GM18517 (cell line): Measurements from ENCODE around the gene FRMD4A.
"Not testable (repeated sequence)": the region's sequence is repeated elsewhere in the genome, so short reads cannot be mapped to it uniquely, and the experiment has no call there.

Experiments used
- ATAC-seq: cut with Tn5 transposase; IDR thresholded peaks from one replicate; pipeline ENCODE4 v1.9.1; 2021; ENCODE audit warnings: mild to moderate bottlenecking, moderate library complexity; ENCODE audit not compliant: unreplicated experiment

Gene FRMD4A

DNA sequence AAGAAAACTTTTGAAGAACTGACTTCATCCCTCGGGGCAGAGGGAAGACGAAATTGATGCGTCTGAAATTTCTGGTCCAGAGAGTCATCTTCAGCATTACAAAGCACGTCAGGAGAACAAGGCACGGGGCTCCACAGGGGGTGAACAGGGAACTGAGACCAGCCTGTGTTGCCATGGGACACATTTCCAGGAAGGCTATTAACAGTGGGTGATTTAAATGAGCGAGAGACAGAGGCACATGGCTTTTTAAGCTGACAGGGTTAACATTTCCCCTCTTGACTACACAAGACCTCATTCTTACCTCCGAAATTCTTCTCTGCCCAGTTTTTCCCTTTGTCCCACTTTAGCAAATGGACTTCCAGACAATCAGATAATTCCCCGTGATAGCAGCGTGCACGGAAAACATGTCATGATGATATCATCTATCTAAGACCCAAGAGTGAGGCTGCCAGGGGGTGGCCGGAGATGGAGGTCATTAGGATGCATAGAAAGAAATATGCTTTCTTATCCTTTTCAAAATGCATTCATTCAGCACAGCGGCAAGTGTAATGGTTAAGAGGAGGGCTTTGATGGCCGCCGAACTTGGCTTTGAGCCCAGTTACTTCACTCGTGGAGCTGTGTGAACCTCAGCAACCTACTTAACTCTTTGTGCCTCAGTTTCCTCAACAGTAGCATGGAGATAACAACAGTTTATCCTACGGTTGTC lies 496.0 kb downstream of the FRMD4A start:
- no peak for ATAC-seq

DNA sequence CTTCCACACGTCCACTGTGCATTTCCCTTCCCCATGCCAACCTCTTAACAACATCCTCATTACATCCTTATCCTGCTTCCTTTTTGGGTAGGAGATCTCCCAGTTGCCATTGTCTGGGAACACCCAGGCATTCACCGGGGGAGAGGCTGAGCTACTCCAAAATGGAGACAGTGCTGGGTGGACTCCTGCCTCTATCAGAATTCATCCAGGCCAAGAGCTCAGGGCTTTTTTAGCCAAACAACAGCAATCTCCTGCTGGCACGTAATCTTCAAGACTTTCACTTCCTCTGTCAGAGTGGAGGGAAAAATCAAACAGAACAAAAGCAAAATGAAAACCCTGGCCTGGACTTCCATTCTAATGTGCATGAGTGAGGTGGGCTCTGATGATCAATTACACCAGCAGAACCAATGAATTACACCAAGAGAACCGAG lies 499.0 kb downstream of the FRMD4A start:
- ATAC-seq = no peak

DNA sequence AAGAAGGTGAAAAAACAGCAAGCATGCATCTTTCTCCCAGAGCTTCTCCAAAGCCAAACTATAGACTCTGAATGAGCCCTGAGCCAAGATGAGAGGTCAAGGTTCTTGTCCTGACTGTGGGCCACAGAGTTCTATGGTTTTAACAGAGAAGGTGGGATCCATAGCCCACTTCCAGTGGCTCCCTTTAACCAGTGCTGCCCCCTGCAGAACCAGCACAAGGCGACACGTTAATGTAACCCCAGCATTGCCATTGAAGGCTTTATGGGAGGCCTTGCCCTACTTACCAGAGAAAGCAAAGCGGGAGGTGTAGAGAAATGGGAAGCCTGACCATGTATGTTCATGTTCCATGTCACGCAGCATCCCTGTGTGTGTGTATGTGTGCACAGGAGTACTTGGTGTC lies 500.3 kb downstream of the FRMD4A start:
- no peak for ATAC-seq

DNA sequence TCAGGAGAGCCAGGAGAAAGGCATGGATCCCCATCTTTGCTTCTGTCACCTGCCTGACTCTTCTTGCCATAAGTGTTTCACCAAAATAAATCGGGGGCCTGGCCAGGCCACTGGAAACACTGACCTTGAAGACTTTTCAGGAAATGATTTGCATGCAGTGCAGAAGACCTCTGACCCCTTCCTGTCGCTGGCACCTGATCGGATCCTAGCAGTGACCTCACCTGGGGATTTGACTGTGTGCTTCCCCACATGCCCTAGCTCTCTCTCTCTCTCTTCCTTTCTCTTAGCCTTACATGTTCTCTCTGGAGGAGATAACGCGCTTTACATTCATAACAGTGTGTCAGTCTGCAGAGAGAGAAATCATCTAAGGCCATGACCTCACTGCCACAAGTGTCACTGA lies 500.9 kb downstream of the FRMD4A start:
- ATAC-seq = no peak

DNA sequence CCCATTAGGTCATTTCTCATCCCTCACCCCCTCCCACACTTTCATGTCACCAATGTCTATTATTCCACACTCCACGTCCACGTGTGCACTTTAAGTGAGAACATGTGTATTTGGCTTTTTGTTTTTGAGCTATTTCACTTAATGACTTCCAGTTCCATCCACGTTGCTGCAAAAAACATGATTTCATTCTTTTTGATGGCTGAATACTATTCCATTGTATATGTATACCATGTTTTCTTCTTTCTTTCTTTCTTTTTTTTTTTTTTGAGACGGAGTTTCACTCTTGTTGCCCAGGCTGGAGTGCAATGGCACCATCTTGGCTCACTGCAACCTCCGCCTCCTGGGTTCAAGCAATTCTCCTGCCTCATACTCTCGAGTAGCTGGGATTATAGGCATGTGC lies 502.4 kb downstream of the FRMD4A start:
- not testable (repeated sequence) for ATAC-seq

DNA sequence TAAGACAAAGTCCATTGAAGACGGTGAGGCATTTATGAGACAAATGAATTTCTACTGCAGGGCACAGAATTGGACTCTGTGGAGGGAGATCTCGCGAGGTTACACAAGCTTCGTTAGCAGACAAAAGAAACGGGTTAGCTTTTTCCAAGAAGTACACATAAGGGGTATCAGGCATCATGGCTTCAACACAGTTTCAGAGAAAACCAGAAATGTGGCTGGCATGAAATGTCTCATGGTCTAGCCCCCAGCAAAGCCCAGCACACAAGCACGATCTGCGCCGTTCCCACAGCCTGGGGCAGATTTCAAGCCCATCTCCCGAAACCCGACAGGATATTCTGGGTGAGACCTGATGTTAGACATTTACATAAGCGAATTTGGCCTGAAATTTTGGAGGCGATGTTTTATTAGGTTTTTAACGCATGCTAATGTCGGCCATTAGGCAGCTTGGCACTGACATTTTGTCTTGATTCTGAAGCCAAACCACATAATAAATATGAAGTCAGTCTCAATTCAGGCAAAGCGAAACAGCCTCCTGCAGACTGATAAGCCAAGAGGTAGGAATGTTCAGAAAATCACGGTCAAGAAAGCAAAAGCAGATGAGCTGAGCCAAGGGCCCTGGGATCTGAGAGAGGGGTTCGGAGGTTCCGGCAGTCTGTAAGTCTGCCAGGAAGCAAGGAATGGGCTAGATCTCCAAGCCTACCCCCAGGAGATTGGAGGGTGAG lies 503.5 kb downstream of the FRMD4A start:
- ATAC-seq = no peak

DNA sequence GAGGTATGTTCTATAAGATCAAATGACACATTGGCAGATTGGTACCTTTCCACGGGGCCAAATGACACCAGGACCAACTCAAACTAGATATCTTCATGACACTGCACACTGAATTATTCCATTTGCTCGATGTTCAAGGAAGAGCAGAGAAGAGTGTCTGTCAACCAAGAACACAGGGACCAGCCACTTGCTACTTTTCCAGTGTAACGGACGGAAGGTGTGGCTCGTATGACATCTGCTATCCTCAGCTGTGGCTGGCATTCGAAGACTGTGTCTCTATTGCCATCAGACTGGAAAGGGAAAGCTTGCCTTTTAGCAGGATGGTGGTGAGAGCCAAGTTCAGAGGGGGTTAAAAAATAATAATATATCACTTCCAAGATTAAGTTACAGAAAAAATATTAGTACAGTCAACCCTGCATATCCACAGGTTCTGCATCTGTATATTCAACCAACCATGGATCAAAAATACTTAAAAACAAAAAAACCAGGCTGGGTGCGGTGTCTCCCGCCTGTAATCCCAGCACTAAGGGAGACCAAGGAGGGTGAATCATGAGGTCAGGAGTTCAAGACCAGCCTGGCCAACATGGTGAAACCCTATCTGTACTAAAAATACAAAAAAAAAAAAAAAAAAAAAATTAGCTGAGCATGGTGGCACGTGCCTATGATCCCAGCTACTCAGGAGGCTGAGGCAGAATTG lies 506.9 kb downstream of the FRMD4A start:
- ATAC-seq = no peak

DNA sequence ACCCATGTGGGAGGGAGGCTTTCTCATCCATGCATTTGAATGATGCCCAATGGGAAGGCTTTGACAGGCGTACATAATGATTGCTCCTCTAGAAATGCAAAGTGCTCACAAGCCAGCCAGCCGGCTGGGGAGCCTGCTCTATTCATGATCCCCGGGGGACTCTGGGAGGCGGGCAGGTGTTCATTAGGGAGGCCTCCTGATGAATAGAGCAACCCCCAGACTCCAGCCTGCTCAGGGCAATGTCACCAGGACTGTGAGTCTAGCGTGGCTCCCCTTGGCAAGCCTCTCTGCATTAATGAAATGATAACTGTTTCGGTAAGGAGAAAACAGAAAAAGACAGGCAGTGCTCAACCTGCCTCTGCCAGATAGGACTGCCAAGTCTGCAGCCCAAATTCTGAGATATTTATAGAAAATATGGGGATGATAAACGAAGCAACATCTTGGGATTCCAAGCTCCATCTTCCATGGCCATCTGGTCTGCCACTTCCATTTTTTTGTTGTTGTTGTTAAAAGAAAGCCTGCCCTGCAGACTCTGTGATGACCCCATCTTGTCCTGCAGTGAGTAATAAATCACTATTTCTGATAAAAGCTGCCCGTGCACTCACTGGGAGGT lies 507.5 kb downstream of the FRMD4A start:
- ATAC-seq = no peak

DNA sequence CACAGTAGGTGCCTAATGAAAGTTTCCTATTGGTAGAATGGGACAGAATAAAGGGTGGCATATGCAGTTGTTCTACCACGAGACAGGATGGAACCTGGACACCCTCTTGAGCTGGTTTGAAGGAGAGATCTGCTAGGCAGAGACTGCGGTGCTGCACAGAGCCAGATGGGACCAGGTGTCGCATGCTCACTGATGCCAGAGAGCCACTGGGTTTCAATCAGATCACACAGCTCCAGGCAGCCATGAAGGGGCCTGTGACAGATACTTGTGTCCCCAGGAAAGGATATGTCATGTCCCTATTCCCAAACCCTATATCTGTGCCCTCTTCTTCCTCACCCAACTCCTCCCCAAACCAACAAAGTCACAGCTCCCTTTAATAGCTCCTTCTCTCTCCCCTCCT lies 508.2 kb downstream of the FRMD4A start:
- ATAC-seq = no peak

DNA sequence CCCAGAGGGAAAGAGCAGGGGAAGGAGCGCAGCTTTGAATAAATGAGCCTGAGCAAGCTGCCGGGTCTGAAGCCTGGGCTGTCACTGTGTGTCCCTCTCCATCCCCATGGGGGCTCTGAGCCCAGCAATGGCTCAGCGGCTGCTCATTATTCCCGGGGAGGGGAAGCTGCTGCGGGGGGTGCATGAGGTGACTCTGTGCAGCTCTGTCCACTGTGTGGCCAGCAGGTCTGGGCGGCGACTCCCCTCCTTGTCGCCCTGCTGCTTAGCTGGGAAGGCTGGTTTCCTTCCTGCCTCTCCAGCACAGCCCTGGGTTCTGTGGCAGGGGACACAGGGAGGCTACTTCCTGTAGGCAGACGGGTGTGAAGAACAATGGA lies 509.8 kb downstream of the FRMD4A start:
- ATAC-seq = no peak

DNA sequence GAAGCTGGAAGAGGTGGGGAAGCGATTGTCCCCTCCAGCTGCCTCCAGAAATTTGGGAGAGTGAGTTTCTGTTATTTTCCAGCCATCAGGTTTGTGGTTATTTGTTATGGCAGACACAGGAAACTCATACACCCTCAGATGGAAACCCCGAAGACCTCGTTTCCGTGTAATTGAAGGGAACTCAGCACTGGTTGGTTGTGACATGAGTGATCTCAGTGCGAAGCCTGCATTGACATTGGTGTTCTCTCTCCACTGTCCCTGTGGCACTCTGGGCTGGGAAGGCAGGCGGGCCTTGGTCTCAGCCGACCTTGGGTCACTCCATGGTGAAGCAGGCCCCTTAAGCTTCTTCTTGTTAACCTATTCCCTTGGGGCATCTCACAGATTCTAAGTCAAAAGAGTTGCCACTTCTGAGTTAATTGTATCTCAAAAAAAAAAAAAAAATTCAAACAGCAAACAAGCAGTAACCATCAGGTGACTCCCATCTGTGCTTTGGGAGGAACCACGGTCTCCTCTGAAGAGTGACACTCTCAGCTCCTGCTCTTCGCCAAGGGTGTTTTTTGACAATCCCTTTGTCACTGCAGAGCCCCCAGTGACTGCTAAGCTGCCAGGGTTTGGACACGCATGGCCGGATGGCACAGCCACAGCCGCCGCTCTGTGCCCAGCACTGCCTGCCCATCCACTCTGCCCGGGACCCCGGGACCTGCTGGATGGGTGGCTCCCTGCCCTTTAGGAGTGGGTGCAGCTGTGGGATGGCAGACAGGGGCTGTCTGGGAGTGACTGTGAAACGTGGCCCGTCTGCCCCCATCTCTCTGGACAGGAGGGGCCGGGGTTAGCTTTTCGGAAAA lies 510.4 kb downstream of the FRMD4A start:
- no peak for ATAC-seq

DNA sequence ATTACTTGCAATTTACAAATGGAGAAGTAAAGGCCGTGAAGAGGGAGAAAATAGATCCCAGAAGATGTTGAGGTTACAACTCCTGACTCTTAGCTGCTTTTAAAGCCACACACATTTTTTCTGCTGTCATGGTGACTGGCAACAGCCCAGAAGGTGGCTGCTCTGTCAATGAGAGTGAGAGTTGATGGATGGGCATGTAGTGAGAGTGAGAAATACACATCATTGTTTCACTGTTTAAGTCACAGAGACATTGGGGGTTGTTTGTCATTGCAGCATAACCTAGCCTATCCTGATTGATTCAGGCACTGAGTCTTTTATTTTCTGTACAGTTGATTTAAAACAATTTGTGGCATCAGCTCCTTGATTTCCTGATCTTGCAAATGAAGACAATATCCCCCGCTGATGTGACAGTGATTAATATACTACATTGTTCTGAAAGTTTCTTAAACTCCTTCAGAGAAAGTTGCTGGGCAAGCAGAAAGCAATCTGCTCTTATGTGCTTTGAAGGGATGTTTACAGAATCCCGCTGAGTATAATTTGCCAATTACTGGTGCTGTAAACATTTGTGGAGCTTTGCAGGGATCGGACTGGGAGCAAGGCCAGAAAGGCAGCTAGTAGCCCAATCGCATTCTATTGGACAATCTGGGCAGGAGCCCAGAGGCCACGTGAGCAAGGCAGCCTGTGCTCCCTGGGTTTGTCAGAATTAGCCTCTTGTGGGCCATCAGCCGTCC lies 514.4 kb downstream of the FRMD4A start:
- ATAC-seq = no peak

DNA sequence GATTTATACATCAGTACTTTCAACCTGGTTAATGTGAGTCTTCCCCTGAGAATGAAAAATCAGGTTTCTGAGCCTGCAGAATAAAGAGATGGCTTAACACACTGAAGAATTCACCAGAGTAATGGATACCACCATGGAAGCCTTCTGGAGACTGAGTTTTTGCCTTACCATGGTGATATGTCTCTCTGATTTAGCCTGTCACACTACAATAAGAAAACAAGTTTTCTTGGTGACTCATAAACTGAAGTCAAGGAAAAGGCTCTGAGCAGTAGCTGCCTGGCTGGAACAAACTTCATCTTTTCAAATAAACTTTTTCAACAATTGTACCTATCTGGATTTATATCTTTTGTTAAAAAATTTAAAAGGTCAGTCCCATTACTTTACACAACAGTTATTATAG lies 515.0 kb downstream of the FRMD4A start:
- no peak for ATAC-seq

DNA sequence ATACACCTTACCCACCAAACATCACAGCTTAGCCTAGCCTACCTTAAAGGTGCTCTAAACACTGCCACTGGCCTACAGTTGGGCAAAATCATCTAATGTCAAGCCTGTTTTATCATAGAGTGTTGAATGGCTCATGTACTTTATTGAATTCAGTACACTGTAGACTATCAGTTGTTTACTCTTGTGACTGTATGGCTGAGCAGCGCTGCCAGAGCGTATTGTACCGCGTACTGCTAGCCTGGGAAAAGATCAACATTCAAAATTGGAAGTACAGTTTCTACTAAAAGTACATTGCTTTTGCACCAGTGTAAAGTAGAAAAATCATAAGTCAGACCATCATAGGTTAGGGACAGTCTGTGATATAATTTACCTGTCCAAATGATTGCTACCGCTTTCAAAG lies 517.2 kb downstream of the FRMD4A start:
- no peak for ATAC-seq

DNA sequence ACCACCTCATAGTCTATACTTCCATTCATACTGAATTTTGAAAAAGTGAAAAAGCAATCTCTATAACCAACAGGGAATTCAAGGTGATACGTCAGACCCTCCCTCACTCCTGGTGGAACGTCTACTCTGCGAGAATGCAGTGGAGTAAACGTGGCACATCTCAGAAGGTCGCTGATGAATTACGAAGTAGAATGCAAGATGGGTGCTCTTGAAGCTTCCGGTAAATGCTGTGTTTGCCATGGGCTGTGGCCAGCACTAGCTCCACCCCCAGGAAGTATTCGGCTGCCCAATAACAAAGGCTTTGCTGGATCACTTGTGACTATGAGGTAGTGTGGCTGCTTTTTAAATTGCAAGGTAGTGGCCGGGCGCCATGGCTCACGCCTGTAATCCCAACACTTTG lies 517.9 kb downstream of the FRMD4A start:
- no peak for ATAC-seq

DNA sequence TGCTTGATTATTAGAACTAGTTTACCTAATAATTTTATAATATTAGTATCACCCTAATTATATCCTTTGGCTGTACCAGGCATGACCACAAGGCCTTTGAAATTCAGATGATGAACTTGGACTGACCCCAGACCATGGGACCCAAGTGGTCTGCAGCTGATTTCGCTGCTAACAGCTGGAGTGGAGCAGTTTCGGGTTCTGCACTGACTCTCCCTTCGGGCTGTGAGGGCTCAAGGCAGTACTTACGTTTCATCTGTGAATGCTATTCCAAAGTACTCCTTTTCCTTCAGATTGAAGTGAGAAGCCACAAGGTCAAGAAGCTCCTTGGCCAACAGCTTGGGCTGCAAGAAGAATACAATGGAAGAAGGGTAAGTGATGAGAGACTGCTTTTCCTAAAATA lies 520.2 kb downstream of the FRMD4A start:
- no peak for ATAC-seq

DNA sequence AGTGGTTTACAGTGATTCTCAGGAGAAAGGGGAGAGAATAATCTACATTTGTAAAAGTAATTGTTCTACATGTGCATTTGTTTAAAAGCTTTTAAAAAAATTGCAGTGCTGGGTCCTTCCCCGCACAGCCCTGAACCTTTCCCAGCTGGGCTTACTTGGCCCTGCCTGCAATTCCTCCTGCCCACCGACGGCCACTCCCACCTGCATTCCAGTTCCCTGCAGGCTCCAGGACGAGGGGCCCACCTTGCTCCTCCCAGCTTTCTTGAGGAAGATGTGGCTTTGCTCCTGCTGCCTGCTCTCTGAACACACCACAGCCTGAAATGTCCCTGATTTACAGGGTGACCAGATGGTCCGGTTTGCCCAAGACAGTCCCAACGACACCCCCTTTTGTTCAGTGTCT lies 521.3 kb downstream of the FRMD4A start:
- no peak for ATAC-seq

DNA sequence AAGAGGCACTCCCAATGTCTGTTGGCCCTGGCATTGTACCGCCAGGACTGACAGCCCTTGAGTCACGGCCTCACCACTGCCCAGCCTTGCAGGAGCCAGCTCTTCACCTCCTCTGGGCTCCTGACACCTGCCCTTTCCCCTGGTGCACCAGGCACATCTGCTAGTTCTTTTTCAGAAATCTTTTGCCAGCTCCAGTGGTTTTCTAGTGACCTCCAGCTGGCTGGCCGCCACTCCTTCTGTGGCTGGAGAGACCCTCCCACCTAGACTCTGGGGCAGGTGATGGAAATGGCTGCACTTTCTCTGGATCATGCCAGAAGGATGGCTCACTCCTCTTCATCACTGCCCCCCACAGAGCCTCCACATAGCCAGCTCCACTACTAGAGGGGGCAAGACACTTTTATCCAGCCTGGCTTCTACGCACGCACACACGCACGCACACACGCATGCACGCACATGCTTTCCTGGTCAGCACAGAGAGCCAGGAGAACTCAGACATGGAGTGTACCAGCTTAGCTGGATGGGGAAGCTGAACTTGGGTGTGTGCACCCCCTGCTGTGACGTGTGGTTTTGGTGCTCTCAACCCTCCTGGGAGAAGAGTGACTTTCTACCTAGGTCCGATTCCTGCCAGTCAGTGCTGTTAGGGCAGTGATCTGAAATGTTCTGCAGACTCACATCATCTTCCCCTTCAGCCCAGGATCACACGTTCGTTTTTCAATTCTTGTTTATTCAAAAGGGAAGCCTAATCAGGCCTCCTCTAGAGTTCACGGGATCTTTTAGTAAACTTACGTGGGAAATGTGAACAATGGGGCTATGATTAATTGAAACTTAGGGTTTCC lies 522.0 kb downstream of the FRMD4A start:
- no peak for ATAC-seq

DNA sequence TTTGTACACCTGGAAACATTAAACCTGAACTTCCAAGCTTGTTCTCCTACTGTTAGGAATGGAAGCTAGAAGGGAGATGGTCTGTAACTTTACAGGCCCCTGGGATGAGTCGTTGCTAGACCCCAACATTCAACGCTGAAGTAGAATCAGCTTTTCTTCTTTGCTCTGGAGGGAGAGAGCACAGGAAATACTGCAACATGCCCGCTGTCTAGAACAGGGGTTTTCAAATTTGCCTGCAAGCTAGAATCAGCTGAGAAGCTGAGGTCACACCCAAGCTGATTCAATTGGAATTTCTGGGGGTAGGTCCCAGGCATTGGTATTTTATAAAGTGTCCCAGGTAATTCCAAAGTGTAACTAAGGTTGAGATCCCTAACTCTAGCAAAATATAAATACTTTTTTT lies 524.3 kb downstream of the FRMD4A start:
- ATAC-seq = no peak
